GM18517 (cell line): ENCODE data around the gene UBAC2.
"Not testable (repeated sequence)": the region's sequence is repeated elsewhere in the genome, so short reads cannot be mapped to it uniquely, and the experiment has no call there.

Experiments used
- ATAC-seq: cut with Tn5 transposase; IDR thresholded peaks from one replicate; pipeline ENCODE4 v1.9.1; 2021; ENCODE audit warnings: mild to moderate bottlenecking, moderate library complexity; ENCODE audit not compliant: unreplicated experiment

Gene UBAC2

DNA sequence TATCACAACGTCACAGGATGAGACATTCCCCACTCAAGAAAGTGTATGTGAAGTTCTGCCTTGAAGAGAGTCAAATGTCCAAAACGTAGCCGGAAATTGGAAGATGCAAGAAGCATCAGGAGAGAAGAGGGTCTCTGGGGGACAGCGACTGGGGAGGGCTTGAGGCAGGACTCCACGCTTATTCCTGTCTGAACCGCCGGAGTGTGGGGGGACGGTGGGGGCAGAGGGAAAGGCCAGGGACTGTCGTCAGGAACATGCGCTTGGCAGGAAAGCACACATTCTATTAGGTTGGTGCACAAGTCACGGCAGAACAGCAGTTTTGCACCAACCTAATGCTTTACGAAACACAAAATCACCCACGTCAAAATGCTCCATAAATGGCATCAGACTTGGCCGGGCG lies 205.3 kb downstream of the UBAC2 start:
- no peak for ATAC-seq

DNA sequence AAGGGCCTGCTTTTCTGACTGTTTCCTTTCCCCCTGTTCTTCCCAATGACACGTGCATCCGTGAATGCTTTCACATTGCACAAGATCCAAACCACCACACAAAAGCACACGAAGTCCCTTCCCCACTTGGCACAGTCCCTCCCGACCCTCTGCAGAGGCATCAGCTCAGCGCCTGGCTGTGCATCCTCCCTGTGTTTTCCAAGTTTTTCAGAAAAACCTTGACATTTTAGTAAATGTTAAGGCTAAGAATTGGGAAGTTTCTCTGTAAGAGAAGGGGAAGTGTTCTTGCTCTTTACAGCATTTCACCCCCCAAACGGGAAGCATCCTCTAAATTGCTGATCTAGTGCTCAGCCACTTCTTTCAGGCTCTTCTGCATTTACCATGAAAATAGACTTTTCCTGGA lies 206.1 kb downstream of the UBAC2 start:
- no peak for ATAC-seq

DNA sequence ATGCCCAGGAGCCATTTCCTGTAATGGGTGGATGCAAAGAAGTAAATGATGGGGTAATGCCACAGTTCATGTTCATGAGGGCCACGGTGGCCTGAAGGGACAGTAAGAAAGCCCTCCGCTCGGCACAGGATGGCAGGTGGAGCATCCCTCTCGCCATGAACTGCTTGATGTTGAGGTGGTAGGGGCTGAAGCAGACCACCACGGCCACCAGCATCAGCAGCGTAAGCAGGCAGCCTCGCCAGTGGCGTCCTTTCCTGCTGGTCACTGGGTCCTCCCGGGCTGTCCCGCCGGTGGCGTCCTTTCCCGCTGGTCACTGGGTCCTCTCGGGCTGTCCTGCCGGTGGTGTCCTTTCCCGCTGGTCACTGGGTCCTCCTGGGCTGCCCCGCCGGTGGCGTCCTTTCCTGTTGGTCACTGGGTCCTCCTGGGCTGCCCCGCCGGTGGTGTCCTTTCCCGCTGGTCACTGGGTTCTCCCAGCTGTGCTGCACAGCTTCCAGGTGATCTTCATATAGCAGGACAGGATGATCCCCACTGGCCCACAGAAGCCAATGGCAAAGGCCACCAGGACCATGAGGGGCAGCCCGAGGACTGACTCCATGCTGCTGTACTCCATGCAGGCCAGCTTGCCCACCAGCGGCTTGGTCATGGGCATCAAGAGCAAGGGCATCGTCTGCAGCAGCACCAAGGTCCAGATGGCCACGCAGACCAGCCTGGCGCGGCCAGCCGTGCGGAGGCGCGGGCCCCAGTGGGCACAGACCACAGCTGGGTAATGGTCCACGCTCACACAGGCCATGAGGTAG lies 207.4 kb downstream of the UBAC2 start:
- no peak for ATAC-seq

DNA sequence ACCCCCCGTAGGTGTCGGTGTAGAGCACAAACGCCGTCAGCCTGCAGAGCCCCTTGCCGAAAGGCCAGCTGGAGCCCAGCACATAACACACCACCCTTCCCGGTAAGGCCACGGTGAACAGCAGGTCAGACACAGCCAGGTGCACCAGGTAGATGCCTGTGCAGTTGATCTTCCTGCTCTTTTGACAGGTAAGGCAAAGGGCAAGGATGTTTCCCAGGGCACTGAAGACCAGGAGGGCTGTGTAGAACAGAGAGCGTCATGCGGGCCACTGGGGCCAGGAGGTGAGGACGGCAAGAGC lies 208.0 kb downstream of the UBAC2 start:
- ATAC-seq: no peak

DNA sequence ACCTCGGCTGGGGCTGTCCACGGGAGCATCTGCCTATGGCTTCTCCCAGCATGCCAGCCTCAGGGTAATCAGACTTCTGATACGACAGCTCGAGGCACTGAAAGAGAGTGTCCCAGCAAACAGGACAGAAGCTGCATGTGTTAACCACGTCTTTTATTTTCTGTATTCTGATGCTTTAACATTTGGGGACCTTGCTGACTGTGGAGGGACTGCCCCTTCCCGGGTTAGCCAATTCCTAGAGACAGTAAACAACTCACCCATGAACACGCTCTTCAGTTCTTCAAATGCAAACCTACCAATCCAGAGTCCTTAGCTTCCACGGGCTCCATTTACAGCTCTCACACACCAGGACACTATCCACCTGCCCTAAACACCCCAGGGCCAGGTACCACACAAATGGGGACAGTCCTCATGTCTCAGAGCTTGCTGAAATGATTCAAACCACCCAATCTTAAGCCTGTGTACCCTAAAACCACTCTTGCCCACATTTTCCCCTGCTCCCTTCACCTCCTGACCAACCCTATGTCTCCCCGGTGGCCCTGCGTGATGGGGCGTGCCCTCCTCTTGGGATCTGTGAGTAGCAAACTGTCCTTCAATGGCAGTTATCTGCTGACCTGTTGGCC lies 208.9 kb downstream of the UBAC2 start:
- ATAC-seq: not testable (repeated sequence)

- ATAC-seq: not testable (repeated sequence)
Observed at GRCh38 chr13:99410646-99411475, 210.2 kb downstream of the UBAC2 start.

- ATAC-seq: no peak
Observed at GRCh38 chr13:99412856-99413255, 212.2 kb downstream of the UBAC2 start.

- no peak for ATAC-seq
Observed at GRCh38 chr13:99414048-99414995, 213.7 kb downstream of the UBAC2 start.

DNA sequence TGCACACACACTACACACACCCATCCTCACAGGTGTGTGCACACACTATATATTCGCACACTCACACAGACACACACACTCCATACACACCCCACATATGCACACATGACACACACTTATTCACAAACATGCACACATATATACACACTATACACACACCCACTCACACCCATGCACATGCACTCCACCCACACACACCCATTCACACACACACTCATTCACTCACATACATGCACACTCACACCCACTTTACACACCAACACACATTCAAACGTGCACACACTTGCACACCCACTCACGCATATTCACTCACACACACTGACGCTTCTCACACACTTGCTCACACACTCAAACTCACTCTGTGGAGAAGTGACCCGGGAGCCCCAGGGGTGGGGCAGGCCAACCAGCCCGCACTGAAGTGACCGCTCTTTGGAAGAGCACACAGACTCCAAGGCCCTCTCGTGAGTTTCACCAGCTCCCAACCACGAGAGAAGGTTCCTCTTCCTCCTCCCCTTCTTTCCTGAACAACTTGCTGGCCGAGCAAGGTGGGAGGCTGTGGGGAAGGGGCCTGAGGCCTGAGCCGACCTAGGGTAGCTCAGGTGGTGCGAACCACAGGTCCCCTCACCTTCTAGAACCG lies 214.5 kb downstream of the UBAC2 start:
- ATAC-seq: no peak

- no peak for ATAC-seq
Observed at GRCh38 chr13:99415851-99416331, 215.2 kb downstream of the UBAC2 start.

DNA sequence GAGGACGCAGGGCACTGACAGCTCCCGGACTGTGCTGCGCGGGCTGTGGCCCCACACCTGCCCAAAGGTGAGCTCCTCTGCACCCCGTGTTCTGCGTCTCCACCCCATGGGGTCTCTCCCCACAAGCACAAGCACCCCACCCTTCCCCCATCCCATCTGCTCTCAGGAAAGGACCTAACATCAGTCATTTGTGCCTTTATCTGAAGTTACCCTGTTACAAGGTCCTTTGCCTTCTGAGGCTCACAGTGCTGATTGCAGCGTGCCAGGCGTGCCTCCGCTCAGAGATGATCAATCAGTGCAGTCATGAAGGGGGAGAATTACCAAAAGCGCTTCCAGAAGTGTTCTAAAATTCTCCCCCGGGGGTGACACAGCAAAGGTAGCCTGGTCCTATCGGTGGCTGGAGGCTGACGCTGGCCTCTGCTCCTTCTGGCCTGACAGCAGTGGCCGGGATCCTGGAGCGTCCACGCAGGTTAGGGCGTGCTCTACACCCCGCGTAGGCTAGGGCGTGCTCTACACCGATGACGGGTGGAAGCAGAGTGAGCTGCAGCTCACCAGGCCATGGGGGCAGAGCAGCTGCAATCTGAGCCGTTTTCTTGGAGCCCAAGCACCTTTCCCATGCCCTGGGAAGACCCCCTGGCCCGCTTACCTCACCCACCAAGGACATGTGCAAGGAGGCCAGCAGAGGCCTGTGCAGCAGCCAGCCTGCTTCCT lies 215.9 kb downstream of the UBAC2 start:
- no peak for ATAC-seq

GRCh38 chr13:99417201-99418102 lies 216.8 kb downstream of the UBAC2 start:
- no peak for ATAC-seq

GRCh38 chr13:99418103-99418842 lies 217.6 kb downstream of the UBAC2 start:
- ATAC-seq: no peak

DNA sequence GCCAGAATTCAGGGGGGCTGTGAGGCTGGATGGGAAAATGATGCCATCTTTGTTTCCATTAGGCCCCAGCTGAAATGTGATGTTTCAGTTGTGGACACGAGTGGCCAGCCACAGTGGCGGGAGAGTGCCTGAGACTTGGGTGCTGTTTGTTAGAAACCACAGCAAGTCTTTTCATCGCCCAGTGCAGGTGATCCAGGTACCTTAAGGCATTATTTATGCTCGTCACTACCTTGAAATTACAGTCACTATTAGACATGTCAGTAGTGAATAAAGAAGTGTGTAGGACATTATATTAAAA lies 218.1 kb downstream of the UBAC2 start:
- no peak for ATAC-seq

- ATAC-seq: no peak
Observed at GRCh38 chr13:99419591-99420243, 219.1 kb downstream of the UBAC2 start.

DNA sequence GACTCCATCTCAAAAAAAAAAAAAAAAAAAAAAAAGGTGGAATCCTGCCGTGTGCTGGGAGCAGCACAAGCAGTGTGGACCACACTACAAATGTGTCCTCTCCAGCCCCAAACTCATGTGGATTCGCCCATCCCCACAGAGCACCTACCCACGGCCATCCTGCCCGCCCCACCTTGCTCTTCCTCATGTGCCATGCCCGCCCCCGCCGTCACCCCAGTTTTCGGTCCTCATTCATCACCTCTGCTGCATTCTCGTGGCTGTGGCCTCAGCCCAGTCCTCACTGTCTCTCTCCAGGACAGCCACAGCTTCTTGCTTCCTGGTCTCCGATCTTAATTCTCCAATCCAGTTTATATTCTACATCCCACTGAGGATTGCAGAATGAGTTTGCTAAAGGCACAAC lies 220.6 kb downstream of the UBAC2 start:
- ATAC-seq: no peak

DNA sequence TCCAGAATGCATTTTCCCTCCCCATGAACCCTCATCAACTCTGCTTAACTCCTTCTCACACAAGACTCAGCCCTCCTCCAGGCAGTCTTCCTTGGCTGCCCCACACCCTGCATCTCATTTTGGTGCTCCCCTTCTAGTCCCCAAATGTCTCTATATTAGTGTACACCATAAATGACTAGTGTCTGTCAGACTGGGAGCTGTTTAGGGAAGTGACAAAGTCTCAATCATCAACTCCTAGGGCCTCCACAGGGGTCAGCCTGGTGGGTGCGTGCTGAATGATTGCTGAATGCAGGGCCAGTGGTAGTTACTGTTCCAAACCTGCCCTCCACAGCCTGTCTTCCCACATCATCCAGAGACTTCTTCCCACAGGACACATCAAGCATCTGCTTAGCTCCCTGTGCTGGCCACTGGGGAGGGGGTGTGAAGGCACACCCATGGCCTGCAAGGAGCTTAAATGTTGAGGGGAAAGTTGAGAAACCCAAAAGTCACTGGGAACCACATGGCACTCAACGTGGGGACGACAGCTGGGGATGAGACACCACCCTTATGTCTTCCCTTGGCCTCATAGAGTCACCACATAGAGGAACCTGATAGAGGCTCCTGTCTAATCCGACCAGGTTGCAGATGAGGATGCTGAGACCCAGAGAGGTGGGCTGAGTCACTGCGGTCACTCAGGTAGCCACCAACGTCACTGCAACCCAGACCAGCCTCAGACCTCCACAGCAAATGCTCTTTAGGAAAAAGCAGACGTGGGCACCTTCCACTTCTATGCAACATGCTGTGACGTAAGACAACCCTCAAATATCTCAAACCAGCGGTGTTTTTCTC lies 221.3 kb downstream of the UBAC2 start:
- no peak for ATAC-seq
